Omental fat pad (tissue), 4 donors: ENCODE results near the gene IFT122. TPM values are rescaled to one million over a fixed set of nuclear protein-coding genes. Genes with fewer than 3 reads are reported as not detected.

Source experiments
- ATAC-seq: fragments of 150-250 bp; one replicate; pipeline ENCODE4 v1.9.1; 2016; ENCODE audit warnings: mild to moderate bottlenecking, moderate library complexity; ENCODE audit not compliant: low FRiP score
- DNase-seq: peaks from one replicate; pipeline ENCODE4 v3.0.0-alpha.2; 2019; ENCODE audit warnings: low spot score
- total RNA-seq, 4 donors: library from RNA; depleted of rRNA; stranded (reverse); fragments of >200 nt; gene quantifications; one replicate each; pipeline ENCODE4 v1.1.0, GENCODE V29; 2016
- TF ChIP-seq, protein P1 (sequence below), 3 donors: fragments of 450-650 bp; IDR thresholded peaks; one replicate each; pipeline ENCODE4 v1.5.1; 2016 to 2017; ENCODE audit warnings: antibody characterized with exemption in 3 of 3, mild to moderate bottlenecking in 3 of 3, moderate library complexity in 2 of 3

IFT122 gene
- total RNA-seq, 4 donors from 2014 or later, result 19.6 to 62.9 (median 28.2) TPM

DNA sequence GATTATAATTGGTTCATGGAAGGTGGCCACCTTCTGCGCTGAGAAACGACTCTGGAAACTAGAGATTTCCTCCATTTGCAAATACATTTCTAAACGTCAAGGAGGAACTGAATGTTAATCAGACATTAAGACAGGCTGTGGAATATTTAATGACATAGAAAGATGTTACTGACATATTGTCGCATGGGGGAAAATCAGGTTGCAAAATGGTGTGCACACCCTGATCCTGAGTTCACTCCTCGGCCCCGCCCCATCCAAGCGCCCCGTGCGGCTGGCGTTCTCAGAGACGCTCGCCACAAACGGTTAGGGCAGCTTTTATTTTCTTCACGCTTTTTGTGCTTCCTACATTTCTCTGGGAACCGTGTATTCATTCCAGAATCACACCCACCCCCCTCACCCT is 113.7 kb downstream of the IFT122 start:
- ATAC-seq, result no peak
- no peak for DNase-seq
- TF ChIP-seq, protein P1, sequence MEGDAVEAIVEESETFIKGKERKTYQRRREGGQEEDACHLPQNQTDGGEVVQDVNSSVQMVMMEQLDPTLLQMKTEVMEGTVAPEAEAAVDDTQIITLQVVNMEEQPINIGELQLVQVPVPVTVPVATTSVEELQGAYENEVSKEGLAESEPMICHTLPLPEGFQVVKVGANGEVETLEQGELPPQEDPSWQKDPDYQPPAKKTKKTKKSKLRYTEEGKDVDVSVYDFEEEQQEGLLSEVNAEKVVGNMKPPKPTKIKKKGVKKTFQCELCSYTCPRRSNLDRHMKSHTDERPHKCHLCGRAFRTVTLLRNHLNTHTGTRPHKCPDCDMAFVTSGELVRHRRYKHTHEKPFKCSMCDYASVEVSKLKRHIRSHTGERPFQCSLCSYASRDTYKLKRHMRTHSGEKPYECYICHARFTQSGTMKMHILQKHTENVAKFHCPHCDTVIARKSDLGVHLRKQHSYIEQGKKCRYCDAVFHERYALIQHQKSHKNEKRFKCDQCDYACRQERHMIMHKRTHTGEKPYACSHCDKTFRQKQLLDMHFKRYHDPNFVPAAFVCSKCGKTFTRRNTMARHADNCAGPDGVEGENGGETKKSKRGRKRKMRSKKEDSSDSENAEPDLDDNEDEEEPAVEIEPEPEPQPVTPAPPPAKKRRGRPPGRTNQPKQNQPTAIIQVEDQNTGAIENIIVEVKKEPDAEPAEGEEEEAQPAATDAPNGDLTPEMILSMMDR (IDR thresholded peaks at IDR 0.05), result no peak

DNA sequence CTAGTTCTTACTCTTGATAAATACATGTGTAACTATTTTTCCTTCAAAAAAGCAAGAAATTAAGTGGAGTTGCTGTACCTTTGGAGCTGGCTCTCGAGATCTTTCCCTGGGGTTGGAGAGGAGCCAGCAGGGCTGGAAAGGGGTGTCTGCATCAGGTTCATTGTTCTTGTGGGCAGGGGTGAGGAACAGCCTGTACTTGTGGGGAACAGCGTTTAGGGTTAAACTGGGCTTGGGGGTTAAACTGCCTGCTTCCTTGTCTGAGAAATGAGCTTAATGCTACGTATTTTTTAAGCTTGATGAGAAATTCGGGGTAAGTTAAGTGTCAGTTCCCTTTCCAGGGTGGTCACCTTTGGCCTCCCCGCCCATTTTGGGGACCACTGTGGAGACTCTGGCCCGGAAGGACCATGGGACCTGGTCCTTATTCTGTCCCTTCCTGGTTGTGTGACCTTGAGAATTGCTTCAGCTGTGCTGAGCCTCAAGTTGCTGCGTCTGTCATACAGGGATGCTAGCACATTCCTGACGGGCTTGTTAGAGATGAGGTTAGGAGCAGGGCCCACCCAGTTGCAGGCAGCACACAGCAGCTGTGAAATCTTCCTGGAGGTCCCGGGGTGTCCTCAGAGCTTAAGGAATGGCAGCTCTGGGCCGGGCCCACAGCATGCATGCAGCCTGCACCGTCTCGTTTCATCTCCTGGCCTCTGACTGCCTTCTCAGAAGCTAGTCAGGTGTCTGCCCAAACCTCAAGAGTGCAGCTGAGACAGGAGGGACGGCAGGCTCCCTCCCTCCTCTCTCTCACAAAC is 114.5 kb downstream of the IFT122 start:
- TF ChIP-seq, protein P1 (IDR thresholded peaks at IDR 0.05), result no peak
- ATAC-seq, result no peak
- DNase-seq, result no peak

DNA sequence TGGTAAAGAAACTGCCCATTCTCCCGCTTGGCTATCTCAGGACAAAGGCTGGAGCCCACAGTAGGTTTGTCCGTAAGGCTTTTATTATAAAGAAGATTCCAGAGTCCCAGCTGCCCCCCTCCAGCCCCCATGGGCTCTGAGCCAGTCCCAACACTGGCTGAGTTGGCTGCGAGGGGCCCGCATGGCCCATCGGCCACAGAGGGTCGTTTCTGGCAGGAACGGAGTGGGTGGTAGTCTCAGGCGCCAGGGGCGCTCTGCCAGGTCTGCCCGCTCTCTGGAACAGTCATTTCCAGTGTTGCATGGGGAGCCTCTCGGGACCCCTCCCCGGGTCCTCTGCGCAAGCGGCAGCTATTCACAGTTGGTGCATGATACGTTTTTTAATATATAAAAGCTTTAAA is 115.1 kb downstream of the IFT122 start:
- no peak for DNase-seq
- no peak for ATAC-seq
- TF ChIP-seq, protein P1 (IDR thresholded peaks at IDR 0.05), result no peak

DNA sequence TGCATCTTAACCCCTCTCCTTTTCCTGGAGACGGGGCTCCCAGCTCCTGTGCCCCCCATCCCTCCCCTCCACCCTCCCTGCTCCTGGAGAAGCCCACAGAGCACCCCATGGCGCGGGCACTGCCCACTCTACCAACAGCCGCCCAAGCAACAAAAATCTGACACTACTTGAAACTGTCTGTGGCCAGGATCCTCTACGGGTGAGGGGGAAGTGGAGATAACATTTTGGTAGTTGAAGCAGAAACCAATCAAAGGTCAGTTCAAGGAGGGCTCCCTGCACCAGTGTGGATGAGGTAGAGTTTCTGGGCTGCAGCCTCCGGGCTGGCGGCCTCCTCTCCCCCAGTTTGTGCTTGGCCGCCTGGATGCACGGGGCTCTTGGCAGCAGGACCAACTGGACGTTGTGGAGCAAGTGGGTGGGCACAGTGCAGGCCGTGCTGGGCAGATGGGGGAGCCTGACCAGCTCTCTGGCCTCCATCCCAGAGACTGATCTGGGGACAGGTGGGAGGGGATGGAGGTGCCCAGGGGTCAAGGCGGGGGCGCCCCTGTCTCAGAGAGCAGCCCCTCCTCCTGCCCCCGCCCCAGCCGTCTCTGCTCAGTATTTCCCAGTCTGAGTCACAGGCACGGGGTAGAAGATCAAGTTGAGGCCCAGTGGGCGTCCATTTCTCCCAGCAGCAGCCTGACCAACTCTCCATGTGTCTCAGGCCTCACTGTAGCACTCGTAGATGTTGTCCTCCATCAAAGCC is 115.8 kb downstream of the IFT122 start:
- ATAC-seq (no peak), DNase-seq (no peak)
- TF ChIP-seq, protein P1 (IDR thresholded peaks at IDR 0.05), result no peak

DNA sequence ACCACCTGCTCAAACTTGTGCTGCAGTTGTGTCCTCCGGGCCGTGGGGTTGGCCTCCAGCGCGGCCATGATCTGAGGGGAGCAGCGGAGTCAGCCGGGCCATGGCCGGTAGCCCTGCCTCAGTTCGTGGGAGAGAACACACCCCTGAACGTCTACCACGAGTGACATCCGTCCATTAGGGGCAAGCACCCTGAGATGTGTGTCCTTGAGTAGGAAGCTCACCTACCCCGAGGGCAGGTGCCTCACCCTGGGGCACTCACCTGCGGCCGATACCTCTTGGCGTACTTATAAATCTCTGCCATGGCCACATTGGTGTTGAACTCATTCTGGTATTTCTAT is 116.3 kb downstream of the IFT122 start:
- DNase-seq (no peak), ATAC-seq (no peak)
- TF ChIP-seq, protein P1 (IDR thresholded peaks at IDR 0.05), result no peak

DNA sequence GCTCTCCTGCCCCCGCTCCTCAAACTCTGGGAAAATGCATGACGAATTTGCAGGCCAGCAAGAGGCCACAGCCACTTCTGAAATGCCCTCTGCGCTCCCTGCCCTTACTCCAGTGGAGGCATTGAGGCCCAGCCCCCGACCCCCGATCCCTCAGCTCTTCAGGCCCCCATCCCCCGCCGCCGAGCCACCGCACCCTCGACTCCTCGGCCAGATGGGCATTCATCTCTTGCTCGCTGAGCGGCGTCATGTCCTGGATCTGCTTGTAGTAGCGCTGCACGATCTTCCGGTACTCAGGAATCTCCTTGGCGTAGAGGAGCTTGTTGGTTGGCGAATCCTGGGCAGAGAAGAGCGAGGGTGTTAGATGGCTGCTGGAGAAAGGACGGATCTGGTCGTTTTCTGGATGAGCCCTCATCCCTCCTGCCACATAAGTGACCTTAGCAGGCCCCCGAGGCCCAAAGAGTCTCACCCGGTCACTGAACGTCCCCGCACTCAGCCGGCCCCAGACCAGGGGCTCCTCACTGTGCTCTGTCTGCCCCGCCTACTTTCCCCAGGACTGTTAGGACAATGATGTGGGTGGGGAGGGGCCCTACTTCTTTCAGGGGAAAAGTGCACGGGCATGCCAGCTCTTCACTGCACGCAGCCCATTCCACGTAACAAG is 117.0 kb downstream of the IFT122 start:
- TF ChIP-seq, protein P1 (IDR thresholded peaks at IDR 0.05), result no peak
- peak; percentile 2 for ATAC-seq

More for the DNA sequence above, 117.0 kb downstream of the IFT122 start:
- DNase-seq, result no peak
